ENCODE results near the gene ARFGEF2.

Gene ARFGEF2

GRCh38 chr20:48909910-48910309 lies 11.6 kb upstream of the ARFGEF2 start:
- no peaks in the 10 kb centered on the region for H3K4me1 ChIP-seq (ENCODE audit: insufficient read depth, insufficient read length)
- no peaks in the 10 kb centered on the region for H3K36me3 ChIP-seq (ENCODE audit: insufficient read depth, insufficient read length, low read length)
- no peak overlapping the region for H3K9ac ChIP-seq (ENCODE audit: insufficient read length, low read depth)
- H3K4me3 ChIP-seq (ENCODE audit: insufficient read length, low read depth) = no peak overlapping the region
- TF ChIP-seq YY1 (IDR thresholded peaks at IDR 0.05; ENCODE audit: insufficient read depth, insufficient read length) (no peak), ZNF274 (IDR thresholded peaks at IDR 0.05; ENCODE audit: low read depth, low read length) (no peak), SUZ12 (IDR thresholded peaks at IDR 0.05; ENCODE audit: extremely low read depth, insufficient read depth, insufficient read length) (no peak)
- no peak for DNase-seq (ENCODE audit: low read depth, low spot score)
- no peaks in the 10 kb centered on the region for H3K27me3 ChIP-seq (ENCODE audit: insufficient read depth, insufficient read length)
- H3K9me3 ChIP-seq (ENCODE audit: insufficient read depth, low read length) = peaks cover 23% of the 10 kb centered on the region; the same call in 1 of the 2 replicates

GRCh38 chr20:48910347-48910781 lies 11.1 kb upstream of the ARFGEF2 start:
- TF ChIP-seq SUZ12 (IDR thresholded peaks at IDR 0.05; ENCODE audit: extremely low read depth, insufficient read depth, insufficient read length) (no peak), ZNF274 (IDR thresholded peaks at IDR 0.05; ENCODE audit: low read depth, low read length) (no peak), YY1 (IDR thresholded peaks at IDR 0.05; ENCODE audit: insufficient read depth, insufficient read length) (no peak)
- Histone ChIP-seq H3K4me3 (ENCODE audit: insufficient read length, low read depth) (no peak overlapping the region), H3K9ac (ENCODE audit: insufficient read length, low read depth) (no peak overlapping the region), H3K9me3 (ENCODE audit: insufficient read depth, low read length) (peaks cover 23% of the 10 kb centered on the region; the same call in 1 of the 2 replicates), H3K27me3 (ENCODE audit: insufficient read depth, insufficient read length) (no peaks in the 10 kb centered on the region), H3K36me3 (ENCODE audit: insufficient read depth, insufficient read length, low read length) (no peaks in the 10 kb centered on the region), H3K4me1 (ENCODE audit: insufficient read depth, insufficient read length) (no peaks in the 10 kb centered on the region)
- DNase-seq (ENCODE audit: low read depth, low spot score) = no peak

GRCh38 chr20:48912065-48912464 lies 9.4 kb upstream of the ARFGEF2 start:
- H3K27me3 ChIP-seq (ENCODE audit: insufficient read depth, insufficient read length) = no peaks in the 10 kb centered on the region
- TF ChIP-seq ZNF274 (IDR thresholded peaks at IDR 0.05; ENCODE audit: low read depth, low read length) (no peak), YY1 (IDR thresholded peaks at IDR 0.05; ENCODE audit: insufficient read depth, insufficient read length) (no peak), SUZ12 (IDR thresholded peaks at IDR 0.05; ENCODE audit: extremely low read depth, insufficient read depth, insufficient read length) (no peak)
- H3K4me3 ChIP-seq (ENCODE audit: insufficient read length, low read depth) = no peak overlapping the region
- no peak for DNase-seq (ENCODE audit: low read depth, low spot score)
- no peaks in the 10 kb centered on the region for H3K4me1 ChIP-seq (ENCODE audit: insufficient read depth, insufficient read length)
- H3K36me3 ChIP-seq (ENCODE audit: insufficient read depth, insufficient read length, low read length) = no peaks in the 10 kb centered on the region
- H3K9ac ChIP-seq (ENCODE audit: insufficient read length, low read depth) = no peak overlapping the region
- peaks cover 23% of the 10 kb centered on the region; the same call in 1 of the 2 replicates for H3K9me3 ChIP-seq (ENCODE audit: insufficient read depth, low read length)

GRCh38 chr20:48916699-48917098 lies 4.8 kb upstream of the ARFGEF2 start:
- TF ChIP-seq SUZ12 (IDR thresholded peaks at IDR 0.05; ENCODE audit: extremely low read depth, insufficient read depth, insufficient read length) (no peak), YY1 (IDR thresholded peaks at IDR 0.05; ENCODE audit: insufficient read depth, insufficient read length) (no peak), ZNF274 (IDR thresholded peaks at IDR 0.05; ENCODE audit: low read depth, low read length) (no peak)
- peaks cover 13% of the 10 kb centered on the region for H3K4me1 ChIP-seq (ENCODE audit: insufficient read depth, insufficient read length)
- H3K36me3 ChIP-seq (ENCODE audit: insufficient read depth, insufficient read length, low read length) = no peaks in the 10 kb centered on the region
- H3K9me3 ChIP-seq (ENCODE audit: insufficient read depth, low read length) = no peaks in the 10 kb centered on the region
- no peak overlapping the region for H3K4me3 ChIP-seq (ENCODE audit: insufficient read length, low read depth)
- DNase-seq (ENCODE audit: low read depth, low spot score) = no peak
- H3K27me3 ChIP-seq (ENCODE audit: insufficient read depth, insufficient read length) = no peaks in the 10 kb centered on the region
- H3K9ac ChIP-seq (ENCODE audit: insufficient read length, low read depth) = no peak overlapping the region

- Histone ChIP-seq H3K36me3 (ENCODE audit: insufficient read depth, insufficient read length, low read length) (no peaks in the 10 kb centered on the region), H3K4me3 (ENCODE audit: insufficient read length, low read depth) (no peak overlapping the region), H3K9ac (ENCODE audit: insufficient read length, low read depth) (no peak overlapping the region), H3K4me1 (ENCODE audit: insufficient read depth, insufficient read length) (peaks cover 13% of the 10 kb centered on the region), H3K27me3 (ENCODE audit: insufficient read depth, insufficient read length) (no peaks in the 10 kb centered on the region), H3K9me3 (ENCODE audit: insufficient read depth, low read length) (no peaks in the 10 kb centered on the region)
- TF ChIP-seq YY1 (IDR thresholded peaks at IDR 0.05; ENCODE audit: insufficient read depth, insufficient read length) (no peak), ZNF274 (IDR thresholded peaks at IDR 0.05; ENCODE audit: low read depth, low read length) (no peak), SUZ12 (IDR thresholded peaks at IDR 0.05; ENCODE audit: extremely low read depth, insufficient read depth, insufficient read length) (no peak)
- no peak for DNase-seq (ENCODE audit: low read depth, low spot score)
These were observed 2.1 kb upstream of the ARFGEF2 start for GRCh38 chr20:48919336-48919881.

GRCh38 chr20:48919882-48920526 lies 1.5 kb upstream of the ARFGEF2 start:
- Histone ChIP-seq H3K9me3 (ENCODE audit: insufficient read depth, low read length) (no peaks in the 10 kb centered on the region), H3K4me3 (ENCODE audit: insufficient read length, low read depth) (no peak overlapping the region), H3K9ac (ENCODE audit: insufficient read length, low read depth) (peak overlapping the region; percentile 14), H3K27me3 (ENCODE audit: insufficient read depth, insufficient read length) (no peaks in the 10 kb centered on the region), H3K4me1 (ENCODE audit: insufficient read depth, insufficient read length) (peaks cover 13% of the 10 kb centered on the region), H3K36me3 (ENCODE audit: insufficient read depth, insufficient read length, low read length) (no peaks in the 10 kb centered on the region)
- DNase-seq (ENCODE audit: low read depth, low spot score) = peak; percentile 15
- TF ChIP-seq ZNF274 (IDR thresholded peaks at IDR 0.05; ENCODE audit: low read depth, low read length) = no peak
- TF ChIP-seq SUZ12 (IDR thresholded peaks at IDR 0.05; ENCODE audit: extremely low read depth, insufficient read depth, insufficient read length) = no peak
- no peak for TF ChIP-seq YY1 (IDR thresholded peaks at IDR 0.05; ENCODE audit: insufficient read depth, insufficient read length)

GRCh38 chr20:48920527-48921167 lies 864 bp upstream of the ARFGEF2 start:
- no peaks in the 10 kb centered on the region for H3K27me3 ChIP-seq (ENCODE audit: insufficient read depth, insufficient read length)
- H3K36me3 ChIP-seq (ENCODE audit: insufficient read depth, insufficient read length, low read length) = no peaks in the 10 kb centered on the region
- no peaks in the 10 kb centered on the region for H3K9me3 ChIP-seq (ENCODE audit: insufficient read depth, low read length)
- peak overlapping the region; percentile 98 for H3K9ac ChIP-seq (ENCODE audit: insufficient read length, low read depth)
- peak overlapping the region; percentile 91 for H3K4me3 ChIP-seq (ENCODE audit: insufficient read length, low read depth)
- DNase-seq (ENCODE audit: low read depth, low spot score) = no peak
- TF ChIP-seq SUZ12 (IDR thresholded peaks at IDR 0.05; ENCODE audit: extremely low read depth, insufficient read depth, insufficient read length) (no peak), ZNF274 (IDR thresholded peaks at IDR 0.05; ENCODE audit: low read depth, low read length) (no peak), YY1 (IDR thresholded peaks at IDR 0.05; ENCODE audit: insufficient read depth, insufficient read length) (no peak)
- peaks cover 13% of the 10 kb centered on the region for H3K4me1 ChIP-seq (ENCODE audit: insufficient read depth, insufficient read length)
